NCI-H2081 (cell line): Measurements from ENCODE around the gene PPP2R1A.
A peak's percentile ranks its signal among the peaks of the same experiment; 100 is the strongest.
"Not testable (repeated sequence)": the region's sequence is repeated elsewhere in the genome, so short reads cannot be mapped to it uniquely, and the experiment has no call there.

ENCODE experiments used
- DNase-seq, 2 experiments: peaks; one replicate each; lab custom pipeline; 2025; lab: John Stamatoyannopoulos, UW

The PPP2R1A gene

DNA sequence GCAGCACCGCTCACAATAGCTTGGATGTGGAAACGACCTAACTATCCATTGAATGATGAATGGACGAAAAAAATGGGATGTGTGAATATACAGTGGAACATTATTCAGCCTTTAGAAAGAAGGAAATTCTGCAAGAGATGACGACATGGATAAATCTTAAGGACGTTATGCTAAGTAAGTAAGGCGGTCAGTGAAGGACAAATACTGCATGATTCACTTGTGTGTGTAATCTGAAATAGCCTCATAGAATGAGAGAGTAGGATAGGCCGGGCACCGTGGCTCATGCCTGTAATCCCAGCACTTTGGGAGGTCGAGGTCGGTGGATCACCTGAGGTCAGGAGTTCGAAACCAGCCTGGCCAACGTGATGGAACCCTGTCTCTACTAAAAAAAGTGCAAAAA lies 54.2 kb downstream of the PPP2R1A start:
- no peak for DNase-seq

DNA sequence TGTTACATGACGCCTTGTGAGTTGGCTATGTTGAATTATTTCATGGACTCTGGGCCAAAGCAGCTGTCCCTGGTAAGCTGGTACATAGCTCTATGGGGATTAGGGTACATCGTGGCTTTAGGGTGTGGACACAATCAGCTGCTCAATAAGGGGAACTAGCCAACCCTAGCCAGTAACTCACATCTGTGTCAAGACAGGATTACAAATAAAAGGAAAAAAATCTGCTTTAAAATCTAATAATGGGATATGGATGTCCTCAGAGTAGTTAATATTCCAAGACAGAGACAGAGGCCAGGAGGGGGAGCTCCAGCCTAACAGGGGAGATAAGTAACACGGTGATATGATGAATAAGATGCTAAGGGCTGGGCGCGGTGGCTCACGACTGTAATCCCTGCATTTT lies 58.4 kb downstream of the PPP2R1A start:
- DNase-seq: peak in 1 of 2 experiments; percentile 13

DNA sequence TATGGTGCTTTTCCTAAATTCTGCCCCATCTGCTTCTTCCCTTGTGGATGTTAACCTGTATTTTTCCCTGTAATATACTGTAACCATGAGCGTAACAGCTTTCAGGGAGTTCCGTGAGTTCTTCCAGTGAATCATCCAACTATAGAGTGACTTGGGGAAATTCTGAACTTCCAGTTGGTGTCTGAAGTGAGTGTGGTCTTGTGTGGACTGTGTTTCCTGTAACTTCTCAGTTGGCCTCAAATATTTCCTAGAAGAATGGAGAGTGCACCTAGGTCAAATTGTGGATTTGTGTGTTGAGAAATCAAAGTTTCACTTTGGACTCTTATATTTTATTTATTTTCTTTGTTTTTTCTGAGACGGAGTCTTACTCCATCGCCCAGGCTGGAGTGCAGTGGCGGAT lies 68.6 kb downstream of the PPP2R1A start:
- no peak for DNase-seq

DNA sequence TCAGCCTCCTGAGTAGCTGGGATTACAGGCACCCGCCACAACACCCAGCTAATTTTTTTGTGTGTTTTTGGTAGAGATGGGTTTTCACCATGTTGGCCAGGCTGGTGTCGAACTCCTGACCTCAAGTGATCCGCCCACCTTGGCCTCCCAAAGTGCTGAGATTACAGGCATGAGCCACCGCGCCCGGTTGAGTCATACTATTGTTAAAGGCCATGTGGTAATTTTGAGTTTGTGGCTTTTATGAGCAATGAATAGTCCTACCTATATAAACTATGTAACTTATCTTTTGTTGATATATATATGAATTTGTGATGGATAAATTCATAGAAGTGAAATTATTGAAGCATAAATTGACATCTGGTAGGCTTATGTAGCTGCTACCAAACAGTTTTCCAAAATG lies 75.7 kb downstream of the PPP2R1A start:
- not testable (repeated sequence) for DNase-seq

DNA sequence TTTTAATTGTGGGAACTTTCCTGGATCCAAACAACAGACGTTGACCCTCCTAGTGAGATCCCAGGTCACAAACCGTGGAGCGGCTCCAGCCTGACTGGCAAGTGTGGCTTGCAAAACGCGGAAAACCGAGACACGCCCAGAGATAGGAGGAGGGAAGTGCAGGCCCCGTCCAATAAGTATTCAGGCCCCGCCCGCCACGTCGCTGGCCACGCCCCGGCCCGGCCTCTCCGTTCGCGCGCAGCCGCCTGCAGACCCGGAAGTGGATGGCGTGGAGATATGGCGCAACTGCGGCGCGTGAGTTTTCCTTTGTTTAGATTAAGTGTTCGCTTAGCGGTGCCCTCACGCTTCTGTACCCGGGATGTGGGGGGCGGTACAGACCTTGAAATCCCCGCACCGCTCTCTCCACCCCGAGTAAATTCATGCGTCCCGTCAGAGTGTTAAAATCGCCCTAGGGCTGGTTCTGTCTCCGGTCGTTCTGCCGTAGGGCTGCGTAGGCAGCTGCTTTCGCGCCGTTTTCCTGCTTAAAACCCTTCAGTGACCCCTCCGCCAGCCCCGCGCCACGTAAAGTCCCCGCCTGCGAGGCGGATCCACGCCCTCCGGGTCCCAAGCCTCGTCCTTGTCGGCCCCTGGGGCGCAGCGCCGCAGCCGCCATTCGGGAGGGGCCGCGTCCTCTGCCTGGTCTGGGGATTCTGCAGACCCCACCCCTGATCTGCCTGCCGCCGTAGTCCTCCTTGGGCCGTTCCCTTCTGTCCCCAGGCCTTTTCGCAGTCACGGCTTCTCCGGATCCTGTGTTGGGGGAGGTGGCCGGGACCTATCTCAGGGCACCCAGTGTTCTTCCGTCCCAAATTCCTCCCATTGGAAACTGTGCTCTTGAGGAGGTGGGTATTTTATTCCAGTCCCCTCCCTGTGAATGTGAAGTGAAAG lies 79.7 kb downstream of the PPP2R1A start, which contains the start of gene ZNF766:
Gene ZNF766, plus strand, starts transcription at position 250 of the 924 bp plus-strand sequence. Its CDS starts 27 bp downstream, at position 277.
- DNase-seq: peak; percentile 91 to 94

DNA sequence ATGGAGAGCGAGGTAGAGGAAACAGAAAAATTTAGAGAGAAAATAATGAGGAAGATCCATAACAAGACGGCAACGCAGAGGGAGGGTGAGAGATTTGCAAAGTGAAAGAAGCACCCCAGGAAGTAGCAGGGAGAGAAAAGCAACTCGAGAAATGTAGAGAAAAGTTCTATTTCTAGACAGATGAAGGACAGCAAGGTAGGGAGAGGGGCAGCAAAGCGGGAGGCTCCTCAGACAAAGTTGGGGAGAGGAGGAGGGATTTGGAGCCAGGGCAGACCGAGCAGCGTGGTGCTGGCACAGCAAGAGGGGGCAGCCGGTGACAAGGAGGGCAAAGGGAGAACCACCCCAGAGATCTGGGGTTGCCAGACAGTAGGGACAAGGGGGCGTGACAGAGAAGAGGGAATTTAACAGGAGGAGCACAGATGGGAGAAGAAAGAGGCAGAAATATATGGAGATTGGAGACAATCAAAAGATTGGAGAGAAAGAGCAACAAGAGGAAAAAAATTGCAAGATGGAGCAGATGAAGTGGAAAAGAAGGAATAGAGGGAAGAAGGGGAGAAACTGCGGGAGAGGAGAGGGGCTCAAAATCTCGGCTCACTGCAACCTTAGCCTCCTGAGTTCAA lies 80.5 kb downstream of the PPP2R1A start:
- peak in 1 of 2 experiments; percentile 12 for DNase-seq

DNA sequence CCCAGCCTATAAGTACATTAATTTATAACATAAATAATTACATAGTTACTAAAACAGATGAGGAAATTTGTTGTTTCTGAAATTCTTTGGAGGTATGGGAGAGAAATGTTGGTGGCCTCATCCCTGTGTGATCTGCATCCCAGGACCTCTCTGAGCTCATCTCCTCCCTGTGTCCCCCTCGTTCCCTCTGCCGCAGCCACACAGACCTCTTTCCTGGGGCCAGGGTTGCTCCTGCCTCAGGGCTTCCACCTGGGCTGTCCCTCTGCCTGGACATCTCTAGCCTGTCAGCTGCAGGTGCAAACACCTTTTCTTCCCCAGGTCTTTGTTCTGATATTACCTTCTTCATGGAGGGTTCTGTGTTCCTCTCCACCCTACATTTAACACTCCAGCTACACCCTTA lies 83.4 kb downstream of the PPP2R1A start:
- no peak for DNase-seq

DNA sequence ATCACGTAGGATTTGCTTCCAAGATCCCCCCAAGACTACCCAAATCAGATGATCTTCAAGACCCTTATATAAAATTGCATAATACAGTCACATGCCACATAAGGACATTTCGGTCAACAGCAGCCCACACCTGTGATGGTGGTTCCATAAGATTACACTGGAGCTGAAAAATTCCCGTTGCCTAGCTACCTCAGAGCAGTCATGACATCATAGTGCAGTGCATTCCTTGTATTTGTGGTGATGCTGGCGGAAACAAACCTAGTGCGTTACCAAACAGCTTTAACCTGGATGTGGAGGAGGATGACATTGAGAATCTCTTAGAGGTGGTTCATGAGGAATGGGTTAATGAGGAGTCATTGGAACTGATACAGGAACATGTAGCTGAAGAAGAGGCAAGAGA lies 84.3 kb downstream of the PPP2R1A start:
- DNase-seq: no peak

DNA sequence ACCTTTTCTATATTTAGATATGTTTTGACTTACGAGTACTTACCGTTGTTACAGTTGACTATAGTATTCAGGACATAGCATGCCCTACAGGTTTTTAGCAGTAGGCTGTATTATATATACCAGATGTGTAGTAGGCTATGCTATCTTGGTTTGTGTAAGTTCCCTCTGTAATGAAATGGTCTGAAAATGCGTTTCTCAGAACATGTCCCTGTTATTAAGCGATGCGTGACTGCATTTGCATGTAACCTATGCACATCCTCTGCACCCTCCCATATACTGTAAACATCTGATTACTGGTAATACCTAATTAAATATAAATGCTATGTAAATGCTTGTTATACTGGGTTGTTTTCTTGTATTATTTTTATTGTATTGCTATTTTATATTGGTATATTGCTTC lies 86.1 kb downstream of the PPP2R1A start:
- DNase-seq: no peak

DNA sequence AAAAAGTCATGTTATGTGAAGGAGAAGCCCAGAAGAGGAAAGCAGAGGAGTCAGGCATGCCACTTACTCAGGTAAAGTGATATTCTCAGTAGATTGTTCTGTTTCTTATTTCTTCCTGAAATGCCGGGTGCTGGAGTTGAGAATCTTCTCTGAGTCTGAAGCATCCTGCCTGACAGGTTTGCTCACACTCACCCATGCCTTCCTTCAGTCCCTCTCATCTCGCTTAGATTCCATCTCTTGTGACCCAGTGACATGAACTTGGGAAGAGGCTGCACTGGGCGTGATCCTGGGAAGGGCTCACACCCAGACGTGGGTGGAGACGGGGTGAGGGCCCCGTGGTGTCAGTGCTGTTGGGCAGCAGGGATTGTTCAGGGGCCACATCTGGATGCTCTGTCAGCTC lies 87.6 kb downstream of the PPP2R1A start:
- no peak for DNase-seq
